HG03354 (cell line): ENCODE data around the gene CRNKL1.

Source experiments
- ATAC-seq: cut with Tn5 transposase; IDR thresholded peaks from one replicate; pipeline ENCODE4 v1.9.1; 2021; ENCODE audit warnings: mild to moderate bottlenecking; ENCODE audit not compliant: unreplicated experiment, poor library complexity, severe bottlenecking

The CRNKL1 gene

DNA sequence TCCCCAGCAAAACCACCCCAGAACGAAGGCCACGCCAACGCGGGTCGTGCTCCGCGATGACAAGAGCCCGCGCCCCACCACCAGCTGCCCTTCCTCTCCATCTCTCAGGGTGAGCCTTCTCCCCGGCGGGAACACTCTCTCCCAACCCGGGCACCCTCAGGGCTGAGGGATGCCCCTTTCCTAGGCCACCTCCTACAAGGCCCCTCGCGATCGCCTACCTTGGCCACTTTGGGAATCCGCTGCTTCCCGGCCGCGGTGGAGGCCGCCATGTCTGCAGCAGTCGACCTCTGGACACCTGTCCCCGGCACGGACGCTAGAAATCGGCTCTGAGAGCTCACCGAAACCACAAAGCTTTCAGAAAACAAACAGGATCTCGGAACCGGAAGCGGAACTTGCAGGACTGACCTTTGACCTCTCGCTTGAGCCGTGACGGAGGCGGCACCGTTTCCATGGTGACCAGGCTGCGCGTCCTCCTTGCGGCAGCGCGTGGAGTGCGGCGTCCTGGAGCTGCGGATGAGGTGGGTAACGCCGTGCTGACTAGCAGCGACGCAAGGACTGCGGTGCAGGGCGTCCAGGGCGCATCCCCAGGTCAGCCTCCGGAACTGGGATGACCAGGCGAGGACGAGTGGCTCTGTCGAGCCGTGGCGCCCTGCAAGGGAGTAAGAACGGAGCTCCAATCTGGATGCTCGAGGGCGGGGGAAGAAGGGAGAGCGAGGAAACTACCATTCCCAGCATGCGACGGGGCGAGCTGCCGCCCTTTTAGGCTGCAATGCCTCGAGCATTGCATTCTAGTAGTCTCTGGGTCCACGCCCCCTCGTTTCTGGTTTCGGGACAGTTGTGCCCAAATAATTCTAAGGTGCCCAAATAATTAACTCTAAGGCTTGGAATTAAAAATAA, at the start of gene CRNKL1, which contains the start of gene CFAP61:
Gene CRNKL1, minus strand, starts transcription at position 393 of the 897 bp plus-strand sequence. Its CDS starts 124 bp downstream, at position 269.
Gene CFAP61, plus strand, starts transcription at position 459 of the 897 bp plus-strand sequence. CDS start 4,122 bp downstream, outside the sequence.
- peak; percentile 93 for ATAC-seq

GRCh38 chr20:20100881-20101280, 48.6 kb upstream of the CRNKL1 start:
- ATAC-seq, result no peak

- no peak for ATAC-seq
Measured at GRCh38 chr20:20096421-20096820, 44.2 kb upstream of the CRNKL1 start.

DNA sequence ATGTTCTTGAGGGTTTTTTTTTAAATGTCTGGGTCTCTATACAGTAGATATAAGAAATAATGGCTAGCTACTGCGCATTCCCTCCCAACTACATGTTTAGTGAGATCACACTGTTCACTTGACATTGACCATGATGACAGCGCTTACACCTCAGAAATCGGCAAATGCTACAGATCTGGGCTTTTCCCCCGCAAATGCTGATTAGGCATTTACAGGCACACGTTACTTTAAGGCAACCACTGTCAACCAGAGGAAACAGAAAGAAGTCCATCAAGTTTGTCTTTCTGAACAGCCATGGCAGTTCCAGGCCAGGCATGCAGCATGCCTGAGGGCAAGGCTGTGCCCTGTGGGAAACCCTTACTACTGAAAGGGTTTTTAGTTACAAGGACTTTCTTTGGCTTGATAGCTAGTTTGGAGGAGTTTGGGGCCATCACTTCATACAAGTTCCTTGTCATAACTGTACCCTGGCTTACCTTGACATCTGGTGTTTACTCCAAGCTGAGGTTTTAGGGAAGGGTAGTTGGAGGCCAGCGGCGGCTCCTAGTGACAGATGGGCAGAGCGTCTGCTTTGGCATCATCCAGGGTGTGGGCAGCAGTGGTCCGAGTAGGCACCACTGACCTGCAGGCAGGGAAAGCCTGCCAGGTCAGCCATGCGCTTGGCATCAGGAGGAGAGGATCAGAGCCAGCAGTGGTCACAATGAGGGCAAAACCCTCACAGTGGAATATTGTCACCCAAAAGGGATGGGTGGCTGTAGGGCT, 43.0 kb upstream of the CRNKL1 start:
- ATAC-seq, result no peak

GRCh38 chr20:20094410-20094809, 42.1 kb upstream of the CRNKL1 start:
- no peak for ATAC-seq

DNA sequence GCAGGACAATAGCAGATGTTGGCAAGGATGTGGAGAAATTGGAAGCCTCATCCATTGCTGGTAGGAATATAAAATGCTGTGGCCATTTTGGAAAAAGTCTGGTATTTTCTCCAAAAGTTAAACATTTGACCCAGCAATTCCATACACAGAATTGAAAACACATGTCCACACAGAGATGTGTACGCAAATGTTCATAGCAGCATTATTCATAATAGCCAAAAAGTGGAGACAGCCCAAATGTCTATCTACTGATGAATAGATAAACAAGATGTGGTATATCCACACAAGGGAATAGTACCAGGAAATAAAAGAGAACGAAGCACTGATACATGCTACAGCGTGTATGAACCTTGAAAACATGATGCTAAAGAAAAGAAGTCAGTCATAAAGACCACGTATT, 40.6 kb upstream of the CRNKL1 start:
- no peak for ATAC-seq

GRCh38 chr20:20089939-20090338, 37.7 kb upstream of the CRNKL1 start:
- ATAC-seq, result no peak

GRCh38 chr20:20089018-20089417, 36.8 kb upstream of the CRNKL1 start:
- ATAC-seq, result no peak

GRCh38 chr20:20085812-20086211, 33.5 kb upstream of the CRNKL1 start:
- no peak for ATAC-seq

GRCh38 chr20:20085071-20085470, 32.8 kb upstream of the CRNKL1 start:
- no peak for ATAC-seq

- ATAC-seq, result no peak
Measured at GRCh38 chr20:20084296-20084752, 32.1 kb upstream of the CRNKL1 start.

DNA sequence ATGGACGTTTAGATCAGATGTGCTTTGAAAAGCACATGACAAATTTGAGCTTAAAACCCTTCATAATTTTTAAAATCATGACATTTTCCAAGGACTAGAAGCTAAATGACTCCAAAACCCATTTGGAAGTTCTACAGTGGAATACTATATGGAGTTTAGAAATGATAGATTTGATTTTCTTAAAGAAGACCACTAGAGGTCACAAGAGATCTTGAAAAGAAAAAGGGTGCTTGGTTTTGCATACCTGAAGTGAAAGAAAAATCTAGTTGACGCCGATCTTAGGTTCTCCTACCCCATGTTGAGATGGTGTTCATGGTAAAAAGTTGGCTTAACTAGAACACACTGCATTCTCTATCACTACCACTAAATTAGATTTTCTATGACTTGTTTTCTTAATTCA, 31.5 kb upstream of the CRNKL1 start:
- peak; percentile 63 for ATAC-seq

DNA sequence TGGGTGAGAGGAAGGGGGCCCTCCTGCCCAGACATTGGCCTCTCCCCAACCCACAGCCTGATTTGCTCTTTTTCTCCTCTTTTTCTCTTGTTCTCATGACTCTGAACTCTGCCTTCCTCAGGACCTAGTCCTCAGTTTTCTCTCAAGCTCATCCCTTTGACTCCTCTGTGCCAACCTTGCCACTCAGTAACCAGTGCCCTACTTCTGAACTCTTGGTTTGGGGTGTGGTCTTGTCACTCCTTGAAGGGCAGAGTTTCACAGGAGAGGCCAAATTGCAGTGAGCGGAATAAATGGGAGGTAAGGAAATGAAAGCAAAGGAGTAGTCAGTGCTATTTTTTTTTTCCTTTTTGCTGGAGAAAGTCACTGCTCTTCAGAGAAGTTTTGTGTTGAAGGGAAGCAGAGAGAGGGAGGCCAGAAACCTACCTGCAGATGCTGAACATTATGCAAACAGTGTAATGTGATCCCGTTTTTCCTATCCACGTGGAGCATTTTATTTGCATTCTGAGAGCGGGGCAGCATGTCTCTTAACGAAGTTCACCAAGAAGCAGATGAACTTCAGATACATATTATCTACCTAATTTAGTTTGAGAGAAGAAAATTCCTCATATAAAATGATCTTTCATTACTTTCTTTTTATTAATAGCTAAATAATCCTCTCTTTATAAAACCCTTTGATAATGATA, 27.0 kb upstream of the CRNKL1 start:
- ATAC-seq, result no peak

- no peak for ATAC-seq
Measured at GRCh38 chr20:20078041-20078440, 25.8 kb upstream of the CRNKL1 start.

GRCh38 chr20:20076297-20077065, 24.2 kb upstream of the CRNKL1 start:
- ATAC-seq, result no peak

GRCh38 chr20:20075032-20075431, 22.8 kb upstream of the CRNKL1 start:
- ATAC-seq, result no peak

DNA sequence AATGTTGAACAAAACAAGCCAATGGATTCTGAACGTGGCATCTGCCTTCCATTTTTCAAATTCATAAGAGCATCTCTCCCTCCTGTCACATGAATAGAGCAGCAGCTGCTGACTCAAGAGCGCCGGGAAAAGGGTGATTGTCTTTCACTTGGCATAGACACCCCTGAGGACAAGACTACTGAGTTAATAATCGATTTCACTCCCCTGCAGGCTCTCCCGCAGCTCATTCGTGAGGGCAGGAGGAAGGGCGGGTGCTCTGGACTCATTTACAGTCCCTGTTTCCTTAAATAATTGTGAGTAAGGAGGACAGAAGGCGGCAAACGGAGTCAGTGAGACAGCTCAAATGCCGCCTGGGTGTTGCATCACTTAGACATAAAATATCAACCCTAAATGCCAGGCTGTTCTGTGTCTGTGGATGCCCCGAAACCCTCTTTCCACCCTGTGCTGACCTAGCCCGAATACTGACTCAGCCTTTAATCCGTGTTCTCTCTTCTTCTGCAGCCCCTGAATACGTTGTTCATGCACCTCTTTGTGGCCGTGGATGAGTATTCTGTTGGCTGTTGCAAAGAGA, 21.6 kb upstream of the CRNKL1 start:
- no peak for ATAC-seq

- ATAC-seq, result no peak
Measured at GRCh38 chr20:20070871-20071726, 18.8 kb upstream of the CRNKL1 start.
